NCI-H69 (cell line): Measurements from ENCODE around the gene CELF4.
A peak's percentile ranks its signal among the peaks of the same experiment; 100 is the strongest.

Experiments used
- DNase-seq: peaks from one replicate; lab custom pipeline; 2025; lab: John Stamatoyannopoulos, UW

CELF4 gene

DNA sequence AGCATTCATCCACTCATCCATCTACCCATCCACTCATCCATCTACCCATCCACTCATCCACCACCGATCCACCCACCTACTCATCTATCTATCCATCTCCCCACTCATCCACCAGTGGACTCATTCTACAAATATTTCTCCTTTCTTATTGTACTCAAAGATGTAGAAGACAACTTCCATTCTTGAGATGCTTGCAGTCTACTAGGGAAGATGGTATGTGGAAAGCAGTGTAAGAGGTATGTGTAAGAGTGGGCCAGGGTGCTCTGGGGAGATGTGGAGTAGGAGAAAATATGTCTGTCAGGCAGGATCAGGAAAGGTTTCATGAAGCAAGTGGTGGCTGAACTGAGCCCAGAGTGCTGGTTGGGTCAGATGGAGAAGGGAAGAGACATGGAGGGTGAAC, 150.8 kb downstream of the CELF4 start:
- no peak for DNase-seq

GRCh38 chr18:37412829-37413228, 152.8 kb downstream of the CELF4 start:
- DNase-seq = no peak

GRCh38 chr18:37412333-37412732, 153.3 kb downstream of the CELF4 start:
- no peak for DNase-seq

GRCh38 chr18:37409878-37410277, 155.7 kb downstream of the CELF4 start:
- peak; percentile 100 for DNase-seq

- no peak for DNase-seq
These were observed 156.8 kb downstream of the CELF4 start for GRCh38 chr18:37408676-37409265.

GRCh38 chr18:37407571-37407970, 158.0 kb downstream of the CELF4 start:
- DNase-seq = peak; percentile 33

GRCh38 chr18:37405772-37406171, 159.8 kb downstream of the CELF4 start:
- DNase-seq = no peak

DNA sequence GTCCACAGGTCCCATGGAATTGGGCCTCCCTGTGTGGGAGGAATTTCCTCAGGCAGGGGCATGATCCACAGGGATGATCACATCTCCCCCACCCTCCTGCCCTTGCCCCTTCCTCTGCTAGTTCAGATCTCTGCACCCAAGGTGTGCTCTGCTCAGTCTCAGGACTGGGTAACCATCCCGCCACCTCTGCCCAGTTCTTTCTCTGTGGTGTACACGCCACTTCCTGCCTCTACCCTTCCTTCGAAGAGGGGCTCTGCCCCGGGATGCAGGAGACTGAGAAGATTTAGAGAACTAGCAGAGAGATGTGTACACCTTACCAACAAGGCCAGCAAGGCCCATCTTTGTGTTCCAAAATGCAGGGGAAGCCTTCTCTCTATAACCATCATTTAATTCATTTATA, 160.4 kb downstream of the CELF4 start:
- DNase-seq = no peak

- peak; percentile 93 for DNase-seq
These were observed 161.8 kb downstream of the CELF4 start for GRCh38 chr18:37403788-37404187.

GRCh38 chr18:37403100-37403781, 162.4 kb downstream of the CELF4 start:
- DNase-seq = peak; percentile 95

DNA sequence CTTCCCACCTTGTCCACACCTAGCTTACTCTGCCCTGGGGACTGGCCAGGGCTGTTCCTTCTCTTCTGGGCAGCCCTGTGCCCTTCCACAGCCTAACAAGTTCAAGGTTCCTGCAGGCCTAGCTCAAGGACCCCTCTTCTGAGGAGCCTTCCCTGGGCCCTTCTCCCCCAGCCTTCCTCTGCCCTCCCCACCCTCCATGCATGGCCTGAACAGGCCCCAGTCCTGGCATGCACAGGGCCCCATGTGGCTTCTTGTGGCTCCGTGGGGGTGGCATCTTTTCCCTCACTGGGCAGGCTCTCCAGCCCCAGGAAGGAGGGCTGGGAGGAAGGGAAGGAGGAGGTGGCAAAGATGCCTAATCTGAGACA, 162.9 kb downstream of the CELF4 start:
- DNase-seq = peak; percentile 73

DNA sequence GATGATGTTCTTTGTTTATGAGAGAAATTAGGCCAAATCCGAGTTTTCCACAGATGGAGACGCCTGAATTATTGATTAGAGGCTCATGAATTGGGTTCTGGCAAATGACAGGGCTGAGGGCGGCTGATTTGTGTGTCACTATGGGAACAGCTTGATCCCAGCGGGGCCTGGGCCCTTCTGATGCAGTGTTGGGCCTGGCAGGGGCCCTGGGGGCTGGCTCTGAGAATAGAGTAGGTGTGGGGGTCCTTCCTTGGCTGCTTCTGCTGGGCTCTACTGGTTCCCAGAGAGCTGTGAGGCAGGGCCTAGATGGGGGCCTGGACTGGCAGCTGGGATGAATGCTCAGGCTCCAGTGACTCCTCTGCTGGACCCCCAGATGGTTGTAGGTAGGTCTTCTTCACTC, 164.8 kb downstream of the CELF4 start:
- no peak for DNase-seq

DNA sequence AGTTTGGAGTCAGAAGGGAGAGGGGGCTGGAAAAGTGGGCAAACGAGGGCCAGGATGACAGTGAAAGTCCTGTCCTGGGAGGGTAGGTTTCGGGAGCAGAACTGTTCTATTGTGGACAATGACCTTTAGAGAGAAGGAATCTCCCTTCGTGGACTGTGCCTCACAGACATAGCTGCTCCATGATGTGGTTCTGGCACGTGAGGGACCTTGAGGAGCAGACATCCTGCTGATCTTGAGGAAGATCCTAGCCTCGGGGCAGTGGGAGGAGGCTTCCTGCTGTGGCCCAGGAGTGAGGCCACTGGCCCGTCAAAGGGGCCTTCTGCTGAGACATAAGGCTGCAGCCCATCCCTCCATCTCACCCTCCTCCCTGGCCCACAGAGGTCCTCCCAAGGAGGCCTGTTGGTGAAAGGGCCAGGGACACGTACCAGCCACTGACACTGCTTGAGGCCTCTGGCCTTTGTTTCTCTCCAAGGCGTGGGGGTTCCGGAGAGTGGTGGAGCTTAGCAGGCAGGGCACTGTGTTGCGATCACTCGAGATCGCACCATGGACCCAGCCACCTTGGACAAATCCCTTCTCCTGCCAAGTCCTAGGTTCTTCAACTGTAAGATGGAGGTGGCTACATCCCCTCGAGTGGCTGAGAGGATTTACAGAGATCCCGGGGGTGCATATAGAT, 167.2 kb downstream of the CELF4 start:
- DNase-seq = no peak

GRCh38 chr18:37397814-37398213, 167.8 kb downstream of the CELF4 start:
- no peak for DNase-seq

- DNase-seq = peak; percentile 84
These were observed 168.5 kb downstream of the CELF4 start for GRCh38 chr18:37396971-37397720.

GRCh38 chr18:37395631-37396030, 170.0 kb downstream of the CELF4 start:
- DNase-seq = no peak

GRCh38 chr18:37395138-37395537, 170.5 kb downstream of the CELF4 start:
- peak; percentile 44 for DNase-seq

DNA sequence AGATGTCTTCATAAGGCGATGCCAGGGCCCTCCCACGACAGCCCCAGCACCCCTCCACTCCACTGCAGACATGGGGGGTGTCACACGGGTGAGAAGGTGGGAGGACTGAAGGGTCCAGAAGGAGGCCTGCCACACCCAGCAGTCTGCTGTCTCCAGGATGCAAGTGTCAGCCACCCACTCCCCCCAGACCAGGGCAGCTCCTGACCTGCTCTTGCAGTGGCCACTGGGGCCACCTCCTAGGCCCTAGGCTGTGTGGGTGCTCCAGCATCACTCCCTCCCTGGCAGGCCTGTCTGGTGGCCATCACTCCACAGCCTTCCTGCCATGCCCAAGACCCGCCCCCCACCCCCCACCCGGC, 171.0 kb downstream of the CELF4 start:
- no peak for DNase-seq

DNA sequence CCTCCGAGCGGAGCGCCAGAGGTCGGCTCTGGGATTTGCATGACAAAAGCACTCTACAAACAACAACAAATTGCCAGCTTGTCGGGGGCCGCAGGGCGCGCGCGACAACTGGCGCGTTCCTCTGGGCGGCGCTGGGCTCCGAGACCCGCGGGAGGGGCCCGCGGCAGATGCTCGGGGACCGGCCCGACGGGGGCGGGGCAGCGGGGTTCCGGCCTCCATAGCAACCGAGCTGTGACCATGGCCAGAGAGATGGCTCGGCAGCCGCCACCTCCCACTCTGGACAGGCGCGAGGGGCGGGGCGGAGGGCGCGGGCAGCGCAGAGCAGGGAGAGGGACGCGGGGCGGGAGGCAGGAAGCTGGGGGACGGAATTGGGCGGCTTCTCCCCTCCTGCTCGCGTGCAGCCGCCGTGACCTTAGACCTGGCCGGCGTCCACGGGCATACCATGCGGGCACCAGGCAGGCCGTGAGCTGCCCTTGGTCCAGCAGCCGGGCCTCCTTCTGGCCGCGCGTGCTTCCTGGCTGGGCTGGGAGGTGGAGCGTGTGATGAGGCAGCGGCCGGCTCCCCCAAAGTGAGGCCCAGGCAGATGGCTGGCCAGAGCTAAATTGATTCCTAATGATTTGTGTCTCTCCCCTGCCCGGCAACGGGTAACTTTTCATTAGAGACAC, 171.5 kb downstream of the CELF4 start:
- DNase-seq = peak; percentile 99

DNA sequence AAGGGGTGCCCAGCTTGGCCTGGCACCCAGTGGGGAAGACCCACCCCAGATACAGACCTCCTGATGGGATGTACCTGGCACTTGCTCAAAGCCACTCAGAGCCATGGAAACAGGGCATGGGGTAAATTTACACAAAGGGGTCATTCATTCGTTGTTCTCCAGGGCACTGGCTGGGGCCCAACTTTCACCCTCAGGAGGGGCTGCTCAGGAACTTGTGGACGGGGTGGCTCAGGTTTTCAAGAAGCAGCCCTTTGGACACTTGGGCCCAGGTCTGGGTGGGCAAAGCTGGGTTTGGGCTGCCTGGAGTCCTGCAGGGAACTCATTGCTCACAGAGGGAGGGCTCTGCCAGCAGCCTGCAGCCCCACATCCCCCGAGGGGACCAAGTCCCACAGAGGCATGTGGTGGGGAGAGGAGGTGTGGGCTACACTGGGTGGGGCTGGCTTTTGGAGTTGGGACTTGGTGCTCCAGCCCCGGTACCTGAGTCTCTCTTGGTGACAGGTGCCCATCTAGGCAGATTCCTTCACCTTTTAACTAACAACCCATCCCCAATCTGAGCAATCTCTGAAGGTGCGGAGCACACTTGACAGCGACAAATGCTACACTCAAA, 172.3 kb downstream of the CELF4 start:
- peak; percentile 83 for DNase-seq

GRCh38 chr18:37392648-37393047, 172.9 kb downstream of the CELF4 start:
- DNase-seq = no peak
